Nephron progenitor cell (in vitro differentiated cells): ENCODE results near the gene PREPL.

Source experiments
- DNase-seq: peaks from one replicate; pipeline ENCODE4 v3.0.0; 2021
- H3K27ac Mint-ChIP-seq: 2 replicates; pipeline ENCODE4 v1.8.0; 2021; ENCODE audit warnings: mild to moderate bottlenecking, moderate library complexity, mixed read lengths
- H3K27me3 Mint-ChIP-seq: 2 replicates; pipeline ENCODE4 v1.8.0; 2021; ENCODE audit warnings: mild to moderate bottlenecking, low read depth, mixed read lengths; ENCODE audit not compliant: poor library complexity
- H3K36me3 Mint-ChIP-seq: 2 replicates; pipeline ENCODE4 v1.8.0; 2021; ENCODE audit warnings: low read depth, mixed read lengths
- H3K4me1 Mint-ChIP-seq: 2 replicates; pipeline ENCODE4 v1.8.0; 2021; ENCODE audit warnings: mixed read lengths
- H3K4me3 Mint-ChIP-seq: 2 replicates; pipeline ENCODE4 v1.8.0; 2021; ENCODE audit warnings: mild to moderate bottlenecking, moderate library complexity, mixed read lengths
- H3K9me3 Mint-ChIP-seq: 2 replicates; pipeline ENCODE4 v1.8.0; 2021; ENCODE audit warnings: mild to moderate bottlenecking, moderate library complexity, mixed read lengths
- CTCF ChIP-seq: fragments of 200-600 bp; sonication (generic); IDR thresholded peaks from 2 replicates; pipeline ENCODE4 v1.5.0; 2021; ENCODE audit warnings: antibody characterized with exemption

Gene PREPL

GRCh38 chr2:44367591-44367990 is 6.3 kb upstream of the PREPL start:
- Mint-ChIP-seq H3K27ac (no peak overlapping the region), H3K27me3 (no peaks in the 10 kb centered on the region), H3K4me1 (peaks cover 6% of the 10 kb centered on the region), H3K36me3 (no peaks in the 10 kb centered on the region), H3K9me3 (no peaks in the 10 kb centered on the region), H3K4me3 (no peak overlapping the region)
- TF ChIP-seq CTCF: no peak
- DNase-seq: no peak

GRCh38 chr2:44364604-44365003 is 3.3 kb upstream of the PREPL start:
- no peak for DNase-seq
- H3K36me3 Mint-ChIP-seq: no peaks in the 10 kb centered on the region

GRCh38 chr2:44362207-44363015 is 1.1 kb upstream of the PREPL start:
- Mint-ChIP-seq H3K4me1 (peaks cover 36% of the 10 kb centered on the region), H3K36me3 (no peaks in the 10 kb centered on the region), H3K27me3 (no peaks in the 10 kb centered on the region), H3K4me3 (peak overlapping the region; percentile 99), H3K9me3 (no peaks in the 10 kb centered on the region), H3K27ac (peak overlapping the region; percentile 95)
- peak; percentile 50 for DNase-seq
- no peak for TF ChIP-seq CTCF

More at GRCh38 chr2:44364604-44365003, 3.3 kb upstream of the PREPL start:
- peaks cover 22% of the 10 kb centered on the region for H3K4me1 Mint-ChIP-seq
- no peak for TF ChIP-seq CTCF
- H3K27me3 Mint-ChIP-seq: no peaks in the 10 kb centered on the region
- no peaks in the 10 kb centered on the region for H3K9me3 Mint-ChIP-seq
- H3K4me3 Mint-ChIP-seq: peak overlapping the region; percentile 44
- H3K27ac Mint-ChIP-seq: no peak overlapping the region

- Mint-ChIP-seq H3K4me3 (peak overlapping the region; percentile 99), H3K9me3 (no peaks in the 10 kb centered on the region), H3K36me3 (peaks cover 2% of the 10 kb centered on the region), H3K27me3 (no peaks in the 10 kb centered on the region), H3K27ac (peak overlapping the region; percentile 100), H3K4me1 (peaks cover 36% of the 10 kb centered on the region)
- no peak for TF ChIP-seq CTCF
- peak; percentile 2 for DNase-seq
Observed at GRCh38 chr2:44360749-44361329, 455 bp downstream of the PREPL start.

GRCh38 chr2:44358503-44358902 is 2.8 kb downstream of the PREPL start:
- no peak overlapping the region for H3K27ac Mint-ChIP-seq
- peaks cover 5% of the 10 kb centered on the region for H3K36me3 Mint-ChIP-seq
- H3K4me1 Mint-ChIP-seq: peaks cover 36% of the 10 kb centered on the region
- no peak for TF ChIP-seq CTCF
- no peak overlapping the region for H3K4me3 Mint-ChIP-seq
- no peaks in the 10 kb centered on the region for H3K9me3 Mint-ChIP-seq
- DNase-seq: no peak
- H3K27me3 Mint-ChIP-seq: no peaks in the 10 kb centered on the region
